ENCODE results near the gene SBNO2.

Gene SBNO2

DNA sequence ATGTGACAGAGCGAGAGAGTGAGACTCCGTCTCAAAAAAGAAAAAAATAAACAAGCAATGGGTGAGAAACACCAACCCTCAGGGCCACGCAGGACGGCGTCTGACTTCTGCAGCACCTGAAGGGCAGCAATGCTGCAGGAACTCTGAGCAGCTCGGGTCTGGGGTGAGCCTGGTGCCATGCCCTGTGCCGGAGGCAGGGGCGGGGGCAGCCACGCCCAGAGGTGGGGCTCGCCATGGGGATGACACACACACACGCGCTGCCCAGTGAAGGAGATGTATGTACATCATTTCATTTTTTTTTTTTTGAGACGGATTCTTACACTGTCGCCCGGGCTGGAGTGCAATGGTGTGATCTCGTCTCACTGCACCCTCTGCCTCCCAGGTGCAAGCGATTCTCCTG, 46.0 kb downstream of the SBNO2 start:
- H3K27me3 Mint-ChIP-seq (ENCODE audit: low read depth) = no peaks in the 10 kb centered on the region
- TF ChIP-seq, protein P1, sequence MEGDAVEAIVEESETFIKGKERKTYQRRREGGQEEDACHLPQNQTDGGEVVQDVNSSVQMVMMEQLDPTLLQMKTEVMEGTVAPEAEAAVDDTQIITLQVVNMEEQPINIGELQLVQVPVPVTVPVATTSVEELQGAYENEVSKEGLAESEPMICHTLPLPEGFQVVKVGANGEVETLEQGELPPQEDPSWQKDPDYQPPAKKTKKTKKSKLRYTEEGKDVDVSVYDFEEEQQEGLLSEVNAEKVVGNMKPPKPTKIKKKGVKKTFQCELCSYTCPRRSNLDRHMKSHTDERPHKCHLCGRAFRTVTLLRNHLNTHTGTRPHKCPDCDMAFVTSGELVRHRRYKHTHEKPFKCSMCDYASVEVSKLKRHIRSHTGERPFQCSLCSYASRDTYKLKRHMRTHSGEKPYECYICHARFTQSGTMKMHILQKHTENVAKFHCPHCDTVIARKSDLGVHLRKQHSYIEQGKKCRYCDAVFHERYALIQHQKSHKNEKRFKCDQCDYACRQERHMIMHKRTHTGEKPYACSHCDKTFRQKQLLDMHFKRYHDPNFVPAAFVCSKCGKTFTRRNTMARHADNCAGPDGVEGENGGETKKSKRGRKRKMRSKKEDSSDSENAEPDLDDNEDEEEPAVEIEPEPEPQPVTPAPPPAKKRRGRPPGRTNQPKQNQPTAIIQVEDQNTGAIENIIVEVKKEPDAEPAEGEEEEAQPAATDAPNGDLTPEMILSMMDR (IDR thresholded peaks at IDR 0.05; ENCODE audit: unreplicated experiment in 3 of 3) = no peak
- H3K36me3 Mint-ChIP-seq (ENCODE audit: low read depth) = peaks cover 3% of the 10 kb centered on the region
- H3K4me1 Mint-ChIP-seq = no peaks in the 10 kb centered on the region
- H3K27ac Mint-ChIP-seq = no peak overlapping the region
- no peak overlapping the region for H3K4me3 Mint-ChIP-seq
- no peaks in the 10 kb centered on the region for H3K9me3 Mint-ChIP-seq

DNA sequence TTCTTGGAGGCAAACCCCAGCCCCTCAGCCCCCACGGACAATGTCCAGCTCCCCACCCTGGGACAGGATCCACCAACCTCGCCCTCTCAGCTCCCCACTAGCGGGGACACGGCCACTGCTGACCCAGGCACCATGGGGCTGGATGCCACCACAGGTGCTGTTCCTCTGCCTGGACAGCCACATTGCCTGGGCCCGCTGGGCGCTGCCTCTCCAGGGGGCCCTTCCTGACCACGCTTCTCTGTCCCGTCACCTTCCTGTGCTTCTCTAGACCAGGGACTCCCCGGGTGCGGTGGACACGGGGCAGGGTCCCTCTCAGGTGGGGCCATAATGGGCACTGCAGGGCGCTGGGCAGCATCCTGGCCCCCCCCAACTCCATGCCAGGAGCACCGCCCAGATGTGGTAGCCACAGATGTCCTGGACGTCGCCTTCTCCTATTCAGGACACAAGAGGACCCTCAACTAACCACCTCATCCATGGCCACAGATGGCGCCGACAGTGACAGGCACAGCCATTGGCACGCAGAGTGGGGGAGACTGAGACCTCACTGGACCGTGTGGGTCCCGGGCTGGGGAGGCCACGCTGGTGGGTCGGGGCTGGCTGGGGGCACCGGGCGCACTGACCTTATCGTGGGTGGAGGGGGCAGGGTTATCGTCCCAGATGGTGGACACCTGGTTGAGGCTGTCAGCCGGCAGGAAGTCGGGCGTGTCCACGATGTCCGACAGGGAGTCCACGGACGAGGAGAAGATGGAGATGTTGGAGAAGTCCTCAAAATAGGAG, 46.9 kb downstream of the SBNO2 start:
- no peak overlapping the region for H3K27ac Mint-ChIP-seq
- no peaks in the 10 kb centered on the region for H3K4me1 Mint-ChIP-seq
- TF ChIP-seq, protein P1 (IDR thresholded peaks at IDR 0.05; ENCODE audit: unreplicated experiment in 3 of 3) = no peak
- no peaks in the 10 kb centered on the region for H3K9me3 Mint-ChIP-seq
- H3K27me3 Mint-ChIP-seq (ENCODE audit: low read depth) = no peaks in the 10 kb centered on the region
- peaks cover 7% of the 10 kb centered on the region for H3K36me3 Mint-ChIP-seq (ENCODE audit: low read depth)
- H3K4me3 Mint-ChIP-seq = no peak overlapping the region

DNA sequence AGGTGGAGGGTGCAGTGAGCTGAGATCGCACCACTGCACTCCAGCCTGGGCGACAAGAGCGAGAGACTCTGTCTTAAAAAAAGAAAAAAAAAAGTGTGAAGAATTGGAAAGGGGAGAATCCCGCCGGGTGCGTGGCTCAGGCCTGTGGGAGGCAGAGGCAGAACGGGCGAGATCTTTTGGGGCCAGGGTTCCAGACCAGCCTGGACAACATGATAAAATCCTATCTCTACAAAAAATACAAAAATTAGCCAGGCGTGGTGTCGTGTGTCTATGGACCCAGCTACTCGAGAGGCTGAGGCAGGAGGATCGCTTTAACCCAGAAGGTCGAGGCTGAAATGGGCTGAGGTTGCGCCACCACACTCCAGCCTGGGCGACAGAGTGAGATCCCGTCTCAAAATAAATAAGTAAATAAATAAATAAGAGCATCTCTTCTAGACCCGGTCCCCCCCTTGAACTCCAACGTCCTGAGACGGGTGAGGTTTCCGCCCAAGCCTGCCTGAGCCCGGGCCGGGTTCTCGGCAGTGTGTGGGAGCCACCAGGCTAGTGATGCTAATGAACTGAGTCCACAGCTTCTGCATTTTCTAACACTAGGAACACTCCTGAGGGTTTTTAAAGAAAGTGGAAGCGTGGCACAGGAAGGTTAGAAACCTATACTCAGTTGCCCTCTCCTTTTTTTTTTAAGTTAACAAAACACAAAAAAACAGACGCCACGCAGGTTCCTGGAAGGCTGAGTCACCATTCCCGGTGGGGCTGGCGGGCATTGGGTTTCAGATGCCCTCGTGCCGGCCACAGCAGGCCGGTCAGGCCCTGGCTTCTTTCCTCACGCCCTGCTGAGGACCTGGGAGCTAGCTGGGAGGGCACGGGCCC, 48.2 kb downstream of the SBNO2 start:
- Mint-ChIP-seq H3K4me1 (no peaks in the 10 kb centered on the region), H3K9me3 (no peaks in the 10 kb centered on the region), H3K27me3 (ENCODE audit: low read depth) (no peaks in the 10 kb centered on the region), H3K27ac (no peak overlapping the region), H3K4me3 (no peak overlapping the region), H3K36me3 (ENCODE audit: low read depth) (peaks cover 14% of the 10 kb centered on the region)
- TF ChIP-seq, protein P1 (IDR thresholded peaks at IDR 0.05; ENCODE audit: unreplicated experiment in 3 of 3) = no peak

DNA sequence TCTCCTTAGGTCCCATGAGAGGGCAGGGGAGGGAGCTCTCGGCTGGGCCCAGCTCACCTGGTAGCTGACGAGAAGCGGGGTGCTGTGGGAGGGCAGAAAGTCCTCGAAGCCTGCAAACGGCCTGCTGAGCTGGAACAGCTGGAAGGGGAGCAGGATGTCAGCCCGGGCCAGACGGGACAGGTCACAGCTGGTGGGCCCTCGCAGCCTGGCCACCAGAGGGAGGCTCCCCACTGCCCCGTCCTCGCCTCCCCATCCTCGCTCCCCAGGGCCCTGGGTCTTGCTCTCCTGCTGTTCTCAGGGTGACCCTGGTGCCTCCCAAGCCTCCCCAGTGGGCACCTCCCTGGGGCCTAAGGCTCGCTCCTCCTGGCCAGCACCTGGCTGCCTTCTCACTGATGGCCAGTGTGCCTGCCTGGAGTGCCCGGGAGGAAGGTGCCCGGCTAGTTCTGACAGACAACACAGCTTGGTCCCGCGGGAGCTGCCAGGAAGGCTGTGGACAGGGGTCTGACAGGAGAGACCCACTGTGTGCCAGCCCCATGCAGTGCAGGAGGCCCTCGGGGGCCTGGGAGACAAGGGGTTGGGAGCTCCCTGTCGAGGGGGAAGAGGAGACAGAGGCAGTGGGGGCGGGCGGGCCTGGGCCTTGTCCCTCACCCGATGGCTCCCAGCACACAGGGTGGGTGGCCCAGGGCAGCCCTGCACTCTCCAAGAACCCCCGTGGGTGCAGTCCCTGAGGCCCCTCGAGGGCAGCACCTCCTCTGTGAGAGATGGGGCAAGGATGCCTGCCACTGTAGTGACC, 50.0 kb downstream of the SBNO2 start:
- H3K4me1 Mint-ChIP-seq = no peaks in the 10 kb centered on the region
- H3K27me3 Mint-ChIP-seq (ENCODE audit: low read depth) = no peaks in the 10 kb centered on the region
- H3K36me3 Mint-ChIP-seq (ENCODE audit: low read depth) = peaks cover 14% of the 10 kb centered on the region
- no peak overlapping the region for H3K27ac Mint-ChIP-seq
- H3K4me3 Mint-ChIP-seq = no peak overlapping the region
- H3K9me3 Mint-ChIP-seq = no peaks in the 10 kb centered on the region
- TF ChIP-seq, protein P1 (IDR thresholded peaks at IDR 0.05; ENCODE audit: unreplicated experiment in 3 of 3) = no peak

DNA sequence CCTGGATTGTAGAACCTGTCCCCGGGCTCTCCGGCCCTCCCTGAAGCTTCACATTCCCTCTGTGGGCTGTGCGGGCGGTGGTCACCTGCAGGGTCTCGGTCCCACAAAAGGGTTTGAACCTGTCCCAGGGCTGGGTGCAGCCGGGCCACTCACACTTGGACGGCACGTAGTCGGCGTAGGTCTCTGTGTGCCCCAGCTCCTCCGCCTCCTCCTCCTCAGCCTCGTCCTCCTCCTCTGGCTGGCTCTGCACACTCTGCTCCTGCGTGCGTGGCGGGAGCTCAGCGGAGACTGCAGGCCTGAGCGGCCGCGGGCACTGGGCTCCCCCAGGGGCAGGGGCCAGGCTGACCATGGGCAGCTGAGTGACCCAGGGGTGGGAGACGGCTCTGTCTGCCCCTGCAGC, 50.7 kb downstream of the SBNO2 start:
- H3K27ac Mint-ChIP-seq = no peak overlapping the region
- peaks cover 19% of the 10 kb centered on the region for H3K36me3 Mint-ChIP-seq (ENCODE audit: low read depth)
- no peaks in the 10 kb centered on the region for H3K9me3 Mint-ChIP-seq
- no peaks in the 10 kb centered on the region for H3K4me1 Mint-ChIP-seq
- TF ChIP-seq, protein P1 (IDR thresholded peaks at IDR 0.05; ENCODE audit: unreplicated experiment in 3 of 3) = no peak
- no peaks in the 10 kb centered on the region for H3K27me3 Mint-ChIP-seq (ENCODE audit: low read depth)
- H3K4me3 Mint-ChIP-seq = no peak overlapping the region
